ENCODE data around the gene KLF12.

KLF12 gene

GRCh38 chr13:74102691-74103090, 31.5 kb downstream of the KLF12 start:
- Mint-ChIP-seq H3K27me3 (ENCODE audit: low read depth) (no peaks in the 10 kb centered on the region), H3K9me3 (peaks cover 9% of the 10 kb centered on the region), H3K27ac (no peak overlapping the region), H3K4me1 (ENCODE audit: low read depth) (peaks cover 8% of the 10 kb centered on the region), H3K4me3 (no peak overlapping the region), H3K36me3 (ENCODE audit: low read depth) (peaks cover 16% of the 10 kb centered on the region)

- Mint-ChIP-seq H3K27me3 (ENCODE audit: low read depth) (no peaks in the 10 kb centered on the region), H3K4me3 (no peak overlapping the region), H3K9me3 (peaks cover 6% of the 10 kb centered on the region), H3K4me1 (ENCODE audit: low read depth) (peaks cover 11% of the 10 kb centered on the region), H3K27ac (no peak overlapping the region), H3K36me3 (ENCODE audit: low read depth) (peaks cover 13% of the 10 kb centered on the region)
Observed at GRCh38 chr13:74101436-74101835, 32.8 kb downstream of the KLF12 start.

DNA sequence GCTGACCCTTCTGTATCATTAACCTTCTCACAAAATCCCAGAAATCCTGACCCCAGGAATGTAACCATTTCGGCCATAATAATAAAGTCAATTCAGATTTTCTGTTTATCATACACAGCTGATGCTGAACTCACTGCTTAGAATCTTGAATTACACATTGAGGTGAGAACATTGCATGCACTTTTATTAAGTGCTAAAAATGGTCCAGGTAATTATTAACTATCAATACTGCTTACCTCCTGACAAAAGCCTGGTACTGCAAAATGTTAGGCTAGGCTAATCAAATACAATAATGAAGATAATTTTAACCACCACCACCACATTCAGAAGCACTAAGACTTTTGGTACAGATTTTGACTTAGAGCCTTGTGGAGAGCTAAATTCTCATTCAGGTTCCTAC, 36.1 kb downstream of the KLF12 start:
- Mint-ChIP-seq H3K4me3 (no peak overlapping the region), H3K4me1 (ENCODE audit: low read depth) (peaks cover 15% of the 10 kb centered on the region), H3K27me3 (ENCODE audit: low read depth) (no peaks in the 10 kb centered on the region), H3K27ac (no peak overlapping the region), H3K9me3 (peaks cover 6% of the 10 kb centered on the region), H3K36me3 (ENCODE audit: low read depth) (peaks cover 11% of the 10 kb centered on the region)

GRCh38 chr13:74097116-74097515, 37.1 kb downstream of the KLF12 start:
- H3K4me3 Mint-ChIP-seq, result no peak overlapping the region
- no peaks in the 10 kb centered on the region for H3K27me3 Mint-ChIP-seq (ENCODE audit: low read depth)
- peaks cover 6% of the 10 kb centered on the region for H3K9me3 Mint-ChIP-seq
- H3K36me3 Mint-ChIP-seq (ENCODE audit: low read depth), result peaks cover 9% of the 10 kb centered on the region
- H3K27ac Mint-ChIP-seq, result no peak overlapping the region
- H3K4me1 Mint-ChIP-seq (ENCODE audit: low read depth), result peaks cover 21% of the 10 kb centered on the region

DNA sequence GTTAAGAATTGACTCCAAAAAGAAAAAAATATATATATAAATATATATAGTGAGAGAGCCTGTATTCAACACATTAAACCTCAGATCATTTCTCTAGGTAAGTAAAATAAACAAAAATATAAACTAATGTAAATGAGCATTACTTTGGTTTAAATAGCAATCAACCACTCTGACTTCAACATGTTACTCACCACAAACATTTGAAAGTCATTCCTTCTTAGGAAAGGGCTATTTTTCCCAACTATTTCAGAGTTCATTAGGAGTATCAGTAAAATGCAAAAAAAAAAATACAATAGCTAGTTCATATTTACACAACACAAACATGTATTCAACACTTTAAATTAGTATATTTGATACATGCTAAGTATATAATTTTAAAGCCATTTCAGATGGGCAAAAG, 40.5 kb downstream of the KLF12 start:
- H3K27ac Mint-ChIP-seq, result no peak overlapping the region
- H3K36me3 Mint-ChIP-seq (ENCODE audit: low read depth), result peaks cover 7% of the 10 kb centered on the region
- H3K27me3 Mint-ChIP-seq (ENCODE audit: low read depth), result no peaks in the 10 kb centered on the region
- no peaks in the 10 kb centered on the region for H3K9me3 Mint-ChIP-seq
- peaks cover 30% of the 10 kb centered on the region for H3K4me1 Mint-ChIP-seq (ENCODE audit: low read depth)
- no peak overlapping the region for H3K4me3 Mint-ChIP-seq

GRCh38 chr13:74092711-74093110, 41.5 kb downstream of the KLF12 start:
- Mint-ChIP-seq H3K27me3 (ENCODE audit: low read depth) (no peaks in the 10 kb centered on the region), H3K9me3 (no peaks in the 10 kb centered on the region), H3K4me3 (no peak overlapping the region), H3K4me1 (ENCODE audit: low read depth) (peaks cover 30% of the 10 kb centered on the region), H3K36me3 (ENCODE audit: low read depth) (peaks cover 7% of the 10 kb centered on the region), H3K27ac (no peak overlapping the region)

DNA sequence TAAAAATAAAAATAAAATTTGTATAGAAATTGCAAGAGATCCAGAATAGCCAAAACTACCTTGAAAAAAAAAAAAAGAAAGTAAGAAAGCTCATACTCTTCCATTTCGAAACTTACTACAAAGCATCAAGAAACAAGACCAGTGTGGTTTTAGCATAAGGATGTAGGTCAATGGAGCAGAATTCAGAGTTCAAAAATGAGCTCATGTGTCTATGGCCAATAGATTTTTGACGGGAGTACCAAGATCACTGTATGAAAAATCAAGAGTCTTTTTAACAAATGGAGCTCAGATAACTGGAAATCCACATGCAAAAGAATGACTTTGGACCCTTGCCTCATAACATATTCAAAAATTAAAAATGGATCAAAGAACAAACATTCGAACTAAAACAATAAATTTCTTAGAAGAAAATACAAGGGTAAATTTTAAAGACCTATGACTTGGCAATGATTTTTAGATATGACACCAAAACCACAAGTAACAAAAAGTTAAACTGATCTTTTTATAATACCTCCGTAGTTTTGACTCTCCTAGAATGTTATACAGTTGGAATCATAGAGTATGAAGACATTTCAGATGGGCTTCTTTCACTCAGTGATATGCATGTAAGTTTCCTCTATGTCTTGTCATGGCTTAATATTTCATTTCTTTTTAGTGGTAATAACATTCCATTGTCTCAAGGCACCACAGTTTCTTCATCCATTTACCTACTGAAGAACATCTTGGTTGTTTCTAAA, 43.2 kb downstream of the KLF12 start:
- H3K27ac Mint-ChIP-seq, result no peak overlapping the region
- peaks cover 5% of the 10 kb centered on the region for H3K36me3 Mint-ChIP-seq (ENCODE audit: low read depth)
- H3K4me3 Mint-ChIP-seq, result no peak overlapping the region
- H3K9me3 Mint-ChIP-seq, result no peaks in the 10 kb centered on the region
- peaks cover 30% of the 10 kb centered on the region for H3K4me1 Mint-ChIP-seq (ENCODE audit: low read depth)
- H3K27me3 Mint-ChIP-seq (ENCODE audit: low read depth), result no peaks in the 10 kb centered on the region

DNA sequence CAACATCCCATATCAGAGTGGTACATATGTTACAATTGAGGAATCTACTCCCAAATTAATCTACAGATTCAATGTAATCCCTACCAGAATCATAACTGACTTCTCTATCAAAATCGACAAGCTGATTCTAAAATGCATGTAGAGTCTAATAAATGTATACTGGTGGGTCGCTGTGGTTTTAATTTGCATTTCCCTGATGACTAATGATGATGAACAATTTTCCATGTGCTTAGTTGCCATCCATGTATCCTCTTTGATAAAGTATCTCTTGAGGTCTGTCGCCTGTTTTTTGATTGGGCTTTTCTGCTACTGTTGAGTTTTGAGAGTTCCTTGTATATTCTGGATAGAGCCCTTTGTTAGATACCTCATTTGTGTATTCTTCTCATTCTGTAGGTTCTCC, 43.8 kb downstream of the KLF12 start:
- Mint-ChIP-seq H3K36me3 (ENCODE audit: low read depth) (peaks cover 5% of the 10 kb centered on the region), H3K9me3 (no peaks in the 10 kb centered on the region), H3K27ac (no peak overlapping the region), H3K4me1 (ENCODE audit: low read depth) (peaks cover 28% of the 10 kb centered on the region), H3K27me3 (ENCODE audit: low read depth) (no peaks in the 10 kb centered on the region), H3K4me3 (no peak overlapping the region)

DNA sequence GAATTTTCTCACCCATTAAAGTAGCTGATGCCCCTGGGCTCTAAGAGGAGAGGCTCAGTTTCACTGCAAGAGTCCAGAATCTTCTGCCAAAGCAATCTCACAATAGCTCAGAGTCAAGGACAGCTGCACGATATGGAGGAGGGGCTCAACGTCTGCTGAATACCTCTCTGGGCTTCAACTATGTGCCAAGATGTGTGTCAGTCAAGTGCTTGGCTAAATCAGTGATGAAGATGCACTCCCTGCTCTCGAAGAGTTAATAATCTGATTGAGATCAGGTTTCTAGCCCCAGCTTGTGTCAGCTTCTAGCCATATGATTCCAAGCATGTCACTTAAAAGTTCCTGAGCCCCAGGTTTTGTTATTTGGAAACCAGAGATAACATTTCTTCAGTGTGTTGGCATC, 46.8 kb downstream of the KLF12 start:
- peaks cover 22% of the 10 kb centered on the region for H3K4me1 Mint-ChIP-seq (ENCODE audit: low read depth)
- H3K27me3 Mint-ChIP-seq (ENCODE audit: low read depth), result no peaks in the 10 kb centered on the region
- no peak overlapping the region for H3K27ac Mint-ChIP-seq
- no peaks in the 10 kb centered on the region for H3K9me3 Mint-ChIP-seq
- peaks cover 8% of the 10 kb centered on the region for H3K36me3 Mint-ChIP-seq (ENCODE audit: low read depth)
- H3K4me3 Mint-ChIP-seq, result no peak overlapping the region

Measured in T-helper 1 cell treated with Interleukin-12 subunit alpha and Interleukin-12 subunit beta and Interleukin-4 antibody, amounts not matched to agents 30 μg/mL and 1 μg/mL, for 36 hours (primary cell).